Fibroblast of lung (primary cell): ENCODE measurements around the gene TMEM11.

Experiments used
- CTCF ChIP-seq, 2 donors: IDR thresholded peaks in 1 of 2; conservative IDR thresholded peaks in 1 of 2; 1 replicate in 1 of 2; 2 replicates in 1 of 2; pipeline ENCODE4 v1.5.1; 2011 to 2012; ENCODE audit warnings: low read length in 2 of 2, control low read depth in 1 of 2, inconsistent platforms in 1 of 2, low read depth in 1 of 2, mild to moderate bottlenecking in 1 of 2
- EZH2 ChIP-seq: IDR thresholded peaks from 2 replicates; pipeline ENCODE4 v1.5.1; 2012; ENCODE audit warnings: low read length, control low read depth, mild to moderate bottlenecking; ENCODE audit errors: missing control alignments

GRCh38 chr17:21252289-21252795 lies 38.4 kb upstream of the TMEM11 start:
- TF ChIP-seq CTCF (conservative IDR thresholded peaks at IDR 0.05 in 1 of 2, IDR thresholded peaks at IDR 0.05 in 1 of 2; ENCODE audit: low read depth in 1 of 2, low read length in 2 of 2) (no peak), EZH2 (no peak)
